HEK293 (cell line): ENCODE measurements around the gene YWHAQ.

Experiments
- PRDM4 ChIP-seq: fragments of 450-650 bp; formaldehyde crosslinking; IDR thresholded peaks from 2 replicates; pipeline ENCODE4 v1.5.1; 2017; ENCODE audit warnings: missing biosample characterization, missing genetic modification characterization
- RBAK ChIP-seq: fragments of 450-650 bp; formaldehyde crosslinking; IDR thresholded peaks from 2 replicates; pipeline ENCODE4 v1.5.1; 2016; ENCODE audit warnings: missing biosample characterization, missing genetic modification characterization
- ZBTB11 ChIP-seq: fragments of 450-650 bp; formaldehyde crosslinking; conservative IDR thresholded peaks from 2 replicates; pipeline ENCODE4 v1.5.1; 2016; ENCODE audit warnings: low read depth, missing biosample characterization, missing genetic modification characterization
- ZNF274 ChIP-seq, 2 experiments: fragments of 200-500 bp in 1 of 2; fragments of 450-650 bp in 1 of 2; sonication (Bioruptor generic) in 1 of 2; formaldehyde crosslinking in 1 of 2; IDR thresholded peaks; 2 replicates each; pipeline versions ENCODE4 v1.5.1 to v1.6.1; 2014 to 2016; ENCODE audit warnings: borderline replicate concordance in 1 of 2, inconsistent platforms in 1 of 2, low read length in 1 of 2, missing biosample characterization in 1 of 2, missing genetic modification characterization in 1 of 2
- ZNF747 ChIP-seq: fragments of 450-650 bp; formaldehyde crosslinking; IDR thresholded peaks from 2 replicates; pipeline ENCODE4 v1.5.1; 2016; ENCODE audit warnings: missing biosample characterization, missing genetic modification characterization
- ZNF785 ChIP-seq: fragments of 450-650 bp; formaldehyde crosslinking; IDR thresholded peaks from 2 replicates; pipeline ENCODE4 v1.5.1; 2016; ENCODE audit warnings: missing biosample characterization, missing genetic modification characterization
- TF ChIP-seq, protein P1 (sequence below): fragments of 450-650 bp; formaldehyde crosslinking; IDR thresholded peaks from 2 replicates; pipeline ENCODE4 v1.5.1; 2016; ENCODE audit warnings: missing biosample characterization, missing genetic modification characterization, low read depth

DNA sequence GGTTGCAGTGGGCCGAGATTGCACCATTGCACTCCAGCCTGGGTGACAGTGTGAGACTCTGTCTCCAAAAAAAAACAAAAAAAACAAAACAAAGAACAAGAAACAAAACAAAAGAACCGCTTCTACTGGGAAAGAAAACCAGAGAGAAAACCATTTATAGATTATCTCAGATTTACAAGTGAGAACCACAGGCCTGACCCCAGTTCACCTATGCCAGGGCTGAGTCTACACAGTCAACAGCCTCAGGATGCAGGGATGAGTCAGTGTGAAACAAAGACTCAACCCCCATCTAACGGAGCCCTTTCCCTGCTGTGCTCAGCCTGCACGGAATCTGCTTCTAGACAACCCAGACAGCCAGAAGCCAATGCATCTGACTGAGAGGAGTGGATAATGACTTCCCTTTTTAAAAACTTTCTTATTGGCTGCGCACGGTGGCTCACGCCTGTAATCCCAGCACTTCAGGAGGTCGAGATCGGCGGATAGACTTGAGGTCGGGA is 25.5 kb upstream of the YWHAQ start:
- TF ChIP-seq, protein P1, sequence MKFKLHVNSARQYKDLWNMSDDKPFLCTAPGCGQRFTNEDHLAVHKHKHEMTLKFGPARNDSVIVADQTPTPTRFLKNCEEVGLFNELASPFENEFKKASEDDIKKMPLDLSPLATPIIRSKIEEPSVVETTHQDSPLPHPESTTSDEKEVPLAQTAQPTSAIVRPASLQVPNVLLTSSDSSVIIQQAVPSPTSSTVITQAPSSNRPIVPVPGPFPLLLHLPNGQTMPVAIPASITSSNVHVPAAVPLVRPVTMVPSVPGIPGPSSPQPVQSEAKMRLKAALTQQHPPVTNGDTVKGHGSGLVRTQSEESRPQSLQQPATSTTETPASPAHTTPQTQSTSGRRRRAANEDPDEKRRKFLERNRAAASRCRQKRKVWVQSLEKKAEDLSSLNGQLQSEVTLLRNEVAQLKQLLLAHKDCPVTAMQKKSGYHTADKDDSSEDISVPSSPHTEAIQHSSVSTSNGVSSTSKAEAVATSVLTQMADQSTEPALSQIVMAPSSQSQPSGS (tag by site-specific recombination) = no peak
- TF ChIP-seq PRDM4 (no peak), ZBTB11 (tag by site-specific recombination) (no peak), ZNF274 (IDR thresholded peaks at IDR 0.05; ENCODE audit: low read length) (no peak), ZNF274 (tag by site-specific recombination; IDR thresholded peaks at IDR 0.05; ENCODE audit: borderline replicate concordance) (no peak), RBAK (tag by site-specific recombination) (no peak), ZNF785 (tag by site-specific recombination) (no peak), ZNF747 (tag by site-specific recombination) (no peak)
